GM23338 (cell line): Measurements from ENCODE around the gene RAMP1.

Experiments
- ETS1 ChIP-seq: IDR thresholded peaks from 2 replicates; pipeline ENCODE4 v1.6.1; 2016; ENCODE audit warnings: antibody characterized with exemption
- POLR2AphosphoS5 ChIP-seq: IDR thresholded peaks from 2 replicates; pipeline ENCODE4 v1.6.1; 2016; ENCODE audit warnings: antibody characterized with exemption, low read depth
- TF ChIP-seq, protein P1 (sequence below), 2 experiments: fragments of 200-600 bp in 1 of 2; sonication (generic) in 1 of 2; conservative IDR thresholded peaks; 2 replicates each; pipeline versions ENCODE4 v1.5.1 to v1.6.1; 2016 to 2017; ENCODE audit warnings: antibody characterized with exemption in 2 of 2, low read depth in 2 of 2, mild to moderate bottlenecking in 2 of 2, moderate library complexity in 1 of 2

- TF ChIP-seq POLR2AphosphoS5 (no peak), ETS1 (no peak)
- TF ChIP-seq, protein P1, sequence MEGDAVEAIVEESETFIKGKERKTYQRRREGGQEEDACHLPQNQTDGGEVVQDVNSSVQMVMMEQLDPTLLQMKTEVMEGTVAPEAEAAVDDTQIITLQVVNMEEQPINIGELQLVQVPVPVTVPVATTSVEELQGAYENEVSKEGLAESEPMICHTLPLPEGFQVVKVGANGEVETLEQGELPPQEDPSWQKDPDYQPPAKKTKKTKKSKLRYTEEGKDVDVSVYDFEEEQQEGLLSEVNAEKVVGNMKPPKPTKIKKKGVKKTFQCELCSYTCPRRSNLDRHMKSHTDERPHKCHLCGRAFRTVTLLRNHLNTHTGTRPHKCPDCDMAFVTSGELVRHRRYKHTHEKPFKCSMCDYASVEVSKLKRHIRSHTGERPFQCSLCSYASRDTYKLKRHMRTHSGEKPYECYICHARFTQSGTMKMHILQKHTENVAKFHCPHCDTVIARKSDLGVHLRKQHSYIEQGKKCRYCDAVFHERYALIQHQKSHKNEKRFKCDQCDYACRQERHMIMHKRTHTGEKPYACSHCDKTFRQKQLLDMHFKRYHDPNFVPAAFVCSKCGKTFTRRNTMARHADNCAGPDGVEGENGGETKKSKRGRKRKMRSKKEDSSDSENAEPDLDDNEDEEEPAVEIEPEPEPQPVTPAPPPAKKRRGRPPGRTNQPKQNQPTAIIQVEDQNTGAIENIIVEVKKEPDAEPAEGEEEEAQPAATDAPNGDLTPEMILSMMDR (conservative IDR thresholded peaks at IDR 0.05; ENCODE audit: low read depth in 2 of 2): peak in 1 of 2 experiments; percentile 24; a peak in 2 of 4 replicates
Observed at GRCh38 chr2:237885931-237886684, 26.7 kb downstream of the RAMP1 start.
